Stomach (tissue), 4 donors: ENCODE measurements around the gene LRCH1.

Source experiments
- POLR2AphosphoS5 ChIP-seq, 3 donors: sonication (generic); formaldehyde crosslinking; IDR thresholded peaks; one replicate each; pipeline ENCODE4 v1.6.1; 2016; ENCODE audit warnings: antibody characterized with exemption in 3 of 3
- TF ChIP-seq, protein P1 (sequence below), 7 experiments: fragments of 450-650 bp in 4 of 7; fragments of 200-600 bp in 3 of 7; sonication (generic) in 3 of 7; IDR thresholded peaks; one replicate each; pipeline ENCODE4 v1.5.1; 2016 to 2019; ENCODE audit warnings: antibody characterized with exemption in 7 of 7, control low read depth in 2 of 7, mild to moderate bottlenecking in 1 of 7

DNA sequence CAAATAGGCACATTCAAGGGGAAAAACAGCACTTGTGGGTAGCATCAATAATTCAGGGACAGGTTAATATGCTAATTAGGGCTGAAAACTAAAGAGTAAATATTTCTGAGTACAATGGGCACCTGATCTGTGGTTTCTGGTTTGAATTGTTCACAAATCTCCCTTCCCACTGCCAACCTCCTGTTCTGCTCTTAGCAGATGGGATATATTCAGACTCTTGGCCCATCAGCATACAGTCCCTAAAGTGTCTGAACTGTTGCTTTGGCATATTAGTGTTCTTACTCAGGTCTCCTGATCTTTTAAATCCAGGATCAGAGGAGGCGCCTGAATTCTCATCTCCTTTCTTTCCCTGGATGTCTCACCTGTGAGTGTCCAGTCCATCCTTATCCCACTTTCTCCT is 8.2 kb upstream of the LRCH1 start:
- TF ChIP-seq, protein P1, sequence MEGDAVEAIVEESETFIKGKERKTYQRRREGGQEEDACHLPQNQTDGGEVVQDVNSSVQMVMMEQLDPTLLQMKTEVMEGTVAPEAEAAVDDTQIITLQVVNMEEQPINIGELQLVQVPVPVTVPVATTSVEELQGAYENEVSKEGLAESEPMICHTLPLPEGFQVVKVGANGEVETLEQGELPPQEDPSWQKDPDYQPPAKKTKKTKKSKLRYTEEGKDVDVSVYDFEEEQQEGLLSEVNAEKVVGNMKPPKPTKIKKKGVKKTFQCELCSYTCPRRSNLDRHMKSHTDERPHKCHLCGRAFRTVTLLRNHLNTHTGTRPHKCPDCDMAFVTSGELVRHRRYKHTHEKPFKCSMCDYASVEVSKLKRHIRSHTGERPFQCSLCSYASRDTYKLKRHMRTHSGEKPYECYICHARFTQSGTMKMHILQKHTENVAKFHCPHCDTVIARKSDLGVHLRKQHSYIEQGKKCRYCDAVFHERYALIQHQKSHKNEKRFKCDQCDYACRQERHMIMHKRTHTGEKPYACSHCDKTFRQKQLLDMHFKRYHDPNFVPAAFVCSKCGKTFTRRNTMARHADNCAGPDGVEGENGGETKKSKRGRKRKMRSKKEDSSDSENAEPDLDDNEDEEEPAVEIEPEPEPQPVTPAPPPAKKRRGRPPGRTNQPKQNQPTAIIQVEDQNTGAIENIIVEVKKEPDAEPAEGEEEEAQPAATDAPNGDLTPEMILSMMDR (IDR thresholded peaks at IDR 0.05), result no peak
- TF ChIP-seq POLR2AphosphoS5 (IDR thresholded peaks at IDR 0.05), result no peak
